ENCODE measurements around the gene HS2ST1.

HS2ST1 gene

GRCh38 chr1:87154384-87154783 lies 239.9 kb downstream of the HS2ST1 start:
- ATAC-seq: no peak
- no peak for TF ChIP-seq TSHZ2 (CRISPR knock-in tag; IDR thresholded peaks at IDR 0.05)
- TF ChIP-seq ESRRG (CRISPR knock-in tag; IDR thresholded peaks at IDR 0.05): no peak
- TF ChIP-seq PATZ1 (CRISPR knock-in tag; IDR thresholded peaks at IDR 0.05; ENCODE audit: borderline replicate concordance): no peak
- TF ChIP-seq PPARA (CRISPR knock-in tag; IDR thresholded peaks at IDR 0.05; ENCODE audit: borderline replicate concordance): no peak
- TF ChIP-seq TOX (CRISPR knock-in tag; IDR thresholded peaks at IDR 0.05; ENCODE audit: borderline replicate concordance): no peak
- TF ChIP-seq ZFP3 (CRISPR knock-in tag; IDR thresholded peaks at IDR 0.05): no peak
- no peak for TF ChIP-seq ZFP30 (CRISPR knock-in tag; IDR thresholded peaks at IDR 0.05)
- TF ChIP-seq ZNF70 (CRISPR knock-in tag; IDR thresholded peaks at IDR 0.05): no peak
- TF ChIP-seq ISL1 (CRISPR knock-in tag; IDR thresholded peaks at IDR 0.05): no peak

GRCh38 chr1:87155170-87155569 lies 240.7 kb downstream of the HS2ST1 start:
- TF ChIP-seq OSR1 (CRISPR knock-in tag; IDR thresholded peaks at IDR 0.05) (no peak), ESRRG (CRISPR knock-in tag; IDR thresholded peaks at IDR 0.05) (no peak), PPARA (CRISPR knock-in tag; IDR thresholded peaks at IDR 0.05; ENCODE audit: borderline replicate concordance) (no peak), CSDC2 (CRISPR knock-in tag; IDR thresholded peaks at IDR 0.05) (no peak), ZFP3 (CRISPR knock-in tag; IDR thresholded peaks at IDR 0.05) (no peak), ARNTL (CRISPR knock-in tag; IDR thresholded peaks at IDR 0.05; ENCODE audit: borderline replicate concordance, low read depth) (no peak), TCF4 (CRISPR knock-in tag; IDR thresholded peaks at IDR 0.05; ENCODE audit: borderline replicate concordance) (no peak), ZC3H10 (CRISPR knock-in tag; IDR thresholded peaks at IDR 0.05) (no peak), SNAI2 (CRISPR knock-in tag; IDR thresholded peaks at IDR 0.05) (no peak), POU6F1 (CRISPR knock-in tag; IDR thresholded peaks at IDR 0.05; ENCODE audit: borderline replicate concordance, low read depth) (no peak), ZNF8 (CRISPR knock-in tag; IDR thresholded peaks at IDR 0.05) (no peak), ISL1 (CRISPR knock-in tag; IDR thresholded peaks at IDR 0.05) (no peak), CREB5 (CRISPR knock-in tag; IDR thresholded peaks at IDR 0.05; ENCODE audit: low read depth) (no peak), ZNF565 (CRISPR knock-in tag; conservative IDR thresholded peaks at IDR 0.05; ENCODE audit: low read depth) (no peak), ZFP30 (CRISPR knock-in tag; IDR thresholded peaks at IDR 0.05) (no peak), CSRNP3 (CRISPR knock-in tag; IDR thresholded peaks at IDR 0.05) (no peak), ZNF70 (CRISPR knock-in tag; IDR thresholded peaks at IDR 0.05) (no peak), GLIS3 (CRISPR knock-in tag; IDR thresholded peaks at IDR 0.05) (no peak), TOX (CRISPR knock-in tag; IDR thresholded peaks at IDR 0.05; ENCODE audit: borderline replicate concordance) (no peak), PATZ1 (CRISPR knock-in tag; IDR thresholded peaks at IDR 0.05; ENCODE audit: borderline replicate concordance) (no peak)
- no peak for ATAC-seq

All from SK-N-SH treated with all-trans-retinoic acid at 6 μM for 48 hours (cell line).